Effector CD4-positive, alpha-beta T cell (primary cell): Measurements from ENCODE around the gene MEF2C.

Experiments used
- DNase-seq: peaks from one replicate; pipeline ENCODE4 v3.0.0-alpha.2; 2020

MEF2C gene

GRCh38 chr5:88826646-88827585 lies 56.1 kb downstream of the MEF2C start:
- no peak for DNase-seq

GRCh38 chr5:88825584-88826315 lies 57.2 kb downstream of the MEF2C start:
- no peak for DNase-seq

GRCh38 chr5:88824892-88825583 lies 57.9 kb downstream of the MEF2C start:
- no peak for DNase-seq

- no peak for DNase-seq
Measured at GRCh38 chr5:88824141-88824540, 58.8 kb downstream of the MEF2C start.

- DNase-seq, result no peak
Measured at GRCh38 chr5:88823201-88823600, 59.8 kb downstream of the MEF2C start.

- DNase-seq, result no peak
Measured at GRCh38 chr5:88821161-88821560, 61.8 kb downstream of the MEF2C start.

- no peak for DNase-seq
Measured at GRCh38 chr5:88820581-88820980, 62.4 kb downstream of the MEF2C start.

GRCh38 chr5:88819301-88819999 lies 63.5 kb downstream of the MEF2C start:
- no peak for DNase-seq

- DNase-seq, result no peak
Measured at GRCh38 chr5:88818296-88818695, 64.7 kb downstream of the MEF2C start.

GRCh38 chr5:88816195-88816594 lies 66.8 kb downstream of the MEF2C start:
- DNase-seq, result no peak

- DNase-seq, result no peak
Measured at GRCh38 chr5:88815050-88815789, 67.8 kb downstream of the MEF2C start.

GRCh38 chr5:88813805-88814575 lies 69.0 kb downstream of the MEF2C start:
- DNase-seq, result no peak

- no peak for DNase-seq
Measured at GRCh38 chr5:88813244-88813643, 69.7 kb downstream of the MEF2C start.

- no peak for DNase-seq
Measured at GRCh38 chr5:88808153-88808552, 74.8 kb downstream of the MEF2C start.

- no peak for DNase-seq
Measured at GRCh38 chr5:88807327-88807726, 75.7 kb downstream of the MEF2C start.

GRCh38 chr5:88806338-88806737 lies 76.6 kb downstream of the MEF2C start:
- DNase-seq, result no peak

- DNase-seq, result no peak
Measured at GRCh38 chr5:88805151-88805784, 77.7 kb downstream of the MEF2C start.

GRCh38 chr5:88804444-88804843 lies 78.5 kb downstream of the MEF2C start:
- no peak for DNase-seq

GRCh38 chr5:88803309-88803708 lies 79.7 kb downstream of the MEF2C start:
- no peak for DNase-seq

GRCh38 chr5:88799938-88800535 lies 82.9 kb downstream of the MEF2C start:
- no peak for DNase-seq
